Vagina (tissue), 2 donors: ENCODE data around the gene TTYH1.

Experiments used
- CTCF ChIP-seq, 3 experiments: fragments of 450-650 bp in 2 of 3; fragments of 200-600 bp in 1 of 3; sonication (generic) in 1 of 3; IDR thresholded peaks; one replicate each; pipeline ENCODE4 v1.5.1; 2017 to 2019; ENCODE audit warnings: antibody characterized with exemption in 3 of 3, mild to moderate bottlenecking in 2 of 3, moderate library complexity in 2 of 3
- POLR2AphosphoS5 ChIP-seq, 2 donors: sonication (generic); formaldehyde crosslinking; IDR thresholded peaks; one replicate each; pipeline ENCODE4 v1.9.0; 2017; ENCODE audit warnings: antibody characterized with exemption in 2 of 2, mild to moderate bottlenecking in 2 of 2, low read depth in 1 of 2; ENCODE audit not compliant: insufficient read depth in 1 of 2

GRCh38 chr19:54451997-54452396 is 36.7 kb downstream of the TTYH1 start:
- TF ChIP-seq CTCF (IDR thresholded peaks at IDR 0.05) (no peak), POLR2AphosphoS5 (IDR thresholded peaks at IDR 0.05; ENCODE audit: insufficient read depth in 1 of 2, low read depth in 1 of 2) (no peak)
